Activated CD8-positive, alpha-beta memory T cell treated with anti-CD3 and anti-CD28 coated beads for 48 hours (primary cell): ENCODE data around the gene DMD.
"Not testable (repeated sequence)": the region's sequence is repeated elsewhere in the genome, so short reads cannot be mapped to it uniquely, and the experiment has no call there.

Source experiments
- DNase-seq, 3 experiments: peaks; one replicate each; pipeline ENCODE4 v3.0.0-alpha.2; 2020; ENCODE audit warnings: low read depth in 2 of 3, low spot score in 2 of 3

Gene DMD

GRCh38 chrX:32867781-32868523 is 343.4 kb downstream of the DMD start:
- no peak for DNase-seq

- no peak for DNase-seq
Observed at GRCh38 chrX:32852203-32852602, 359.1 kb downstream of the DMD start.

GRCh38 chrX:32851556-32851955 is 359.8 kb downstream of the DMD start:
- no peak for DNase-seq

- no peak for DNase-seq
Observed at GRCh38 chrX:32847921-32848320, 363.4 kb downstream of the DMD start.

GRCh38 chrX:32842053-32842452 is 369.3 kb downstream of the DMD start:
- no peak for DNase-seq

GRCh38 chrX:32839781-32840180 is 371.6 kb downstream of the DMD start:
- DNase-seq, result no peak

- no peak for DNase-seq
Observed at GRCh38 chrX:32825009-32825408, 386.3 kb downstream of the DMD start.

GRCh38 chrX:32804034-32804433 is 407.3 kb downstream of the DMD start:
- DNase-seq, result no peak

GRCh38 chrX:32798990-32799389 is 412.4 kb downstream of the DMD start:
- DNase-seq, result no peak

GRCh38 chrX:32788936-32789335 is 422.4 kb downstream of the DMD start:
- DNase-seq, result no peak

GRCh38 chrX:32780109-32780508 is 431.2 kb downstream of the DMD start:
- no peak for DNase-seq

- DNase-seq, result no peak
Observed at GRCh38 chrX:32778965-32779364, 432.4 kb downstream of the DMD start.

GRCh38 chrX:32774966-32775365 is 436.4 kb downstream of the DMD start:
- no peak for DNase-seq

- no peak for DNase-seq
Observed at GRCh38 chrX:32749070-32749469, 462.3 kb downstream of the DMD start.

- DNase-seq, result no peak
Observed at GRCh38 chrX:32745323-32745722, 466.0 kb downstream of the DMD start.

- no peak for DNase-seq
Observed at GRCh38 chrX:32744921-32745320, 466.4 kb downstream of the DMD start.

- DNase-seq, result no peak
Observed at GRCh38 chrX:32741910-32742309, 469.4 kb downstream of the DMD start.

GRCh38 chrX:32708542-32708941 is 502.8 kb downstream of the DMD start:
- DNase-seq, result no peak

- not testable (repeated sequence) for DNase-seq
Observed at GRCh38 chrX:32705385-32705784, 506.0 kb downstream of the DMD start.

GRCh38 chrX:32687379-32687778 is 524.0 kb downstream of the DMD start:
- DNase-seq, result no peak

GRCh38 chrX:32678487-32678886 is 532.9 kb downstream of the DMD start:
- DNase-seq, result no peak

- DNase-seq, result no peak
Observed at GRCh38 chrX:32673193-32673592, 538.2 kb downstream of the DMD start.

GRCh38 chrX:32662516-32662915 is 548.8 kb downstream of the DMD start:
- DNase-seq, result no peak
